Measurements from ENCODE around the gene OAF.

DNA sequence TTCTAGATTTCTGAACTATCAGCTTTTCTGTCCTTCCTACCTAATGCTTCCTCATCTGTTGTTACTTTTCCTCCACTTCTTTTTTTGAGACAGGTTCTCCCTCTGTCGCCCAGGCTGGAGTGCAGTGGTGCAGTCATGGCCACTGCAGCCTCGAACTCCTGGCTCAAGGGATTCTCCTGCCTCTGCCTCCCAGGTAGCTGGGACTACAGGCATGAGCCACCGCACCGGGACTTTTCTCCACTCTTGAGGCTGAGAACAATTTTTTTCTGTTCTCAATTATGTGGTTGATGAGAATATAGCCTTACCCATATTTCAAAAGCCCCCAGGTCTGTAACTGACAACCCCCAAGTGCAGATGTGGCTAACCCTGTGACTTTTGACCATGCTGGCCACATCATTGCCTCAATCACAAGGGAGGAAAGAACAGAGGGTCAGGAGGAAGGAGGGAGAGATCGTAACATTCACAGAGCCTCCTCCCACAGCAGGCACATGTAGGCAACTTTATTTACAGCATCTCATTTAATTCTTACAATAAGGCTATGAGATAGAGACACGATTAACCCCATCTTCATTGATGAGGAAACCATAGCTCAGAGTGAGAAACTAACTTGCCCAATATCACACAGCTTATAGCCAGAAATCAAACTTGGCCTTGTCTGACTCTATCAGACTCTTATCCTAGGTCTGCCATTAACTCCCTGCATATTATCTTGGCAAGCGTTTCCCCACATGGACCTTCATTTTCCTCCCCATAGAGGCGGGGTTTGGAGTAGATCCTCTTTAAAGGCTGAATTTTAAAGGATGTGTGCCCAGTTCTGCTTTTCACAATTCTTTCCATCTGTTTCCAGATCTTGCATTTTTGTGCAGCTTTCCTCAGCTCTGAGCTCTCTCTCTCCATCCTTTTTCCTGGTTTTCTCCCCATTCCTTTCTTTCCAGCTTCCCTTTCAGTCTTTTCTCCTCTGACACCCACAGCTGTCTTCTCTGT is 38.7 kb downstream of the OAF start:
- TF ChIP-seq TARDBP (IDR thresholded peaks at IDR 0.05) (no peak), BHLHE40 (IDR thresholded peaks at IDR 0.05; ENCODE audit: borderline replicate concordance) (no peak), FOXM1 (IDR thresholded peaks at IDR 0.05; ENCODE audit: borderline replicate concordance) (no peak), ZNF384 (IDR thresholded peaks at IDR 0.05) (no peak), HDGF (IDR thresholded peaks at IDR 0.05; ENCODE audit: borderline replicate concordance) (no peak), L3MBTL2 (conservative IDR thresholded peaks at IDR 0.05) (no peak), FOXK2 (IDR thresholded peaks at IDR 0.05) (no peak), NFRKB (IDR thresholded peaks at IDR 0.05) (no peak), ELF4 (IDR thresholded peaks at IDR 0.05) (no peak)
- TF ChIP-seq, protein P1, sequence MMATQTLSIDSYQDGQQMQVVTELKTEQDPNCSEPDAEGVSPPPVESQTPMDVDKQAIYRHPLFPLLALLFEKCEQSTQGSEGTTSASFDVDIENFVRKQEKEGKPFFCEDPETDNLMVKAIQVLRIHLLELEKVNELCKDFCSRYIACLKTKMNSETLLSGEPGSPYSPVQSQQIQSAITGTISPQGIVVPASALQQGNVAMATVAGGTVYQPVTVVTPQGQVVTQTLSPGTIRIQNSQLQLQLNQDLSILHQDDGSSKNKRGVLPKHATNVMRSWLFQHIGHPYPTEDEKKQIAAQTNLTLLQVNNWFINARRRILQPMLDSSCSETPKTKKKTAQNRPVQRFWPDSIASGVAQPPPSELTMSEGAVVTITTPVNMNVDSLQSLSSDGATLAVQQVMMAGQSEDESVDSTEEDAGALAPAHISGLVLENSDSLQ (IDR thresholded peaks at IDR 0.05) = no peak
